ENCODE data around the gene CAMSAP3. TPM values are rescaled to one million over a fixed set of nuclear protein-coding genes. Genes with fewer than 3 reads are reported as not detected.

Gene CAMSAP3
- total RNA-seq, 1 experiment from 2014 or later = 28.4 TPM

- no peak overlapping the region for H2AFZ ChIP-seq (ENCODE audit: low read length)
- no peak overlapping the region for H3K4ac ChIP-seq (ENCODE audit: low read depth, low read length)
- no peak overlapping the region for H3K18ac ChIP-seq (ENCODE audit: insufficient read length, low read depth, low read length)
- no peaks in the 10 kb centered on the region for H3K27me3 ChIP-seq (ENCODE audit: insufficient read depth, low read length)
- no peak overlapping the region for H3T11ph ChIP-seq (ENCODE audit: low read length)
- H3K4me1 ChIP-seq (ENCODE audit: insufficient read depth, low read length) = no peaks in the 10 kb centered on the region
- no peak overlapping the region for H3K27ac Mint-ChIP-seq
- H3K9me3 Mint-ChIP-seq = no peaks in the 10 kb centered on the region
- H3K9me3 ChIP-seq (ENCODE audit: control insufficient read depth, low read depth, low read length) = no peaks in the 10 kb centered on the region
- no peak overlapping the region for H3K23ac ChIP-seq (ENCODE audit: insufficient read length, low read depth, low read length)
- H3K14ac ChIP-seq (ENCODE audit: insufficient read depth, low read length) = no peak overlapping the region
- no peak for TF ChIP-seq CTCF (conservative IDR thresholded peaks at IDR 0.05)
- H3K23me2 ChIP-seq (ENCODE audit: insufficient read length, low read depth, low read length, poor library complexity, severe bottlenecking) = no peaks in the 10 kb centered on the region
- no peak overlapping the region for H2BK12ac ChIP-seq (ENCODE audit: insufficient read length, low read depth, low read length)
- H3K27ac ChIP-seq (ENCODE audit: insufficient read length, low read depth, low read length) = no peak overlapping the region
- H4K20me1 ChIP-seq (ENCODE audit: control insufficient read depth, insufficient read depth, insufficient read length) = no peaks in the 10 kb centered on the region
- H4K5ac ChIP-seq (ENCODE audit: insufficient read length, low read depth, low read length) = no peak overlapping the region
- H3K56ac ChIP-seq (ENCODE audit: insufficient read length, low read depth, low read length) = no peak overlapping the region
- no peak overlapping the region for H2AK5ac ChIP-seq (ENCODE audit: insufficient read length, low read length)
- H3K4me2 ChIP-seq (ENCODE audit: insufficient read depth, insufficient read length, low read length) = no peak overlapping the region
- H3K4me3 Mint-ChIP-seq = no peak overlapping the region
- H3K79me2 ChIP-seq (ENCODE audit: insufficient read depth, low read length) = no peaks in the 10 kb centered on the region
- no peaks in the 10 kb centered on the region for H3K79me1 ChIP-seq (ENCODE audit: insufficient read depth, low read depth, low read length, poor library complexity, severe bottlenecking)
- H3K9ac ChIP-seq (ENCODE audit: extremely low read depth, insufficient read length, low read length) = no peak overlapping the region
- WGBS (ENCODE audit: extremely low coverage, insufficient read length, low lambda C conversion rate) = no CpG with 5 or more reads among the region's 5 CpGs
- no peak for DNase-seq
- H3K36me3 Mint-ChIP-seq (ENCODE audit: insufficient read depth in 1 of 3, low read depth in 3 of 3) = peaks cover 0 to 5% (median 1%) of the 10 kb centered on the region in 3 experiments; a peak in 2 of 7 replicates
- H4K8ac ChIP-seq (replicated peaks; ENCODE audit: insufficient read length, low read depth, low read length) = no peak overlapping the region
- no peak overlapping the region for H2BK20ac ChIP-seq (ENCODE audit: low read depth, low read length, poor library complexity, severe bottlenecking)
- H2BK5ac ChIP-seq (ENCODE audit: insufficient read length, low read length) = no peak overlapping the region
- peaks cover 1% of the 10 kb centered on the region for H3K27me3 Mint-ChIP-seq (ENCODE audit: low read depth)
- H4K91ac ChIP-seq (ENCODE audit: insufficient read length, low read depth, low read length) = no peak overlapping the region
- H3K4me1 Mint-ChIP-seq = no peaks in the 10 kb centered on the region
- H2BK15ac ChIP-seq (ENCODE audit: low read depth, low read length) = no peak overlapping the region
- no peak overlapping the region for H2BK120ac ChIP-seq (ENCODE audit: low read depth, low read length, poor library complexity, severe bottlenecking)
Measured at GRCh38 chr19:7565332-7565731, 30.3 kb upstream of the CAMSAP3 start.

Data from H9 (cell line).